GM18861 (cell line): ENCODE data around the gene MEAK7.

Experiments
- ATAC-seq: cut with Tn5 transposase; IDR thresholded peaks from one replicate; pipeline ENCODE4 v1.9.1; 2021; ENCODE audit not compliant: unreplicated experiment

The MEAK7 gene, protein sequence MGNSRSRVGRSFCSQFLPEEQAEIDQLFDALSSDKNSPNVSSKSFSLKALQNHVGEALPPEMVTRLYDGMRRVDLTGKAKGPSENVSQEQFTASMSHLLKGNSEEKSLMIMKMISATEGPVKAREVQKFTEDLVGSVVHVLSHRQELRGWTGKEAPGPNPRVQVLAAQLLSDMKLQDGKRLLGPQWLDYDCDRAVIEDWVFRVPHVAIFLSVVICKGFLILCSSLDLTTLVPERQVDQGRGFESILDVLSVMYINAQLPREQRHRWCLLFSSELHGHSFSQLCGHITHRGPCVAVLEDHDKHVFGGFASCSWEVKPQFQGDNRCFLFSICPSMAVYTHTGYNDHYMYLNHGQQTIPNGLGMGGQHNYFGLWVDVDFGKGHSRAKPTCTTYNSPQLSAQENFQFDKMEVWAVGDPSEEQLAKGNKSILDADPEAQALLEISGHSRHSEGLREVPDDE

GRCh38 chr16:84504420-84505248, at the start of gene MEAK7:
Gene MEAK7 (minus strand): TSS chr16:84504659. CDS start chr16:84498086, 6,573 bp downstream.
- peak; percentile 97 for ATAC-seq

DNA sequence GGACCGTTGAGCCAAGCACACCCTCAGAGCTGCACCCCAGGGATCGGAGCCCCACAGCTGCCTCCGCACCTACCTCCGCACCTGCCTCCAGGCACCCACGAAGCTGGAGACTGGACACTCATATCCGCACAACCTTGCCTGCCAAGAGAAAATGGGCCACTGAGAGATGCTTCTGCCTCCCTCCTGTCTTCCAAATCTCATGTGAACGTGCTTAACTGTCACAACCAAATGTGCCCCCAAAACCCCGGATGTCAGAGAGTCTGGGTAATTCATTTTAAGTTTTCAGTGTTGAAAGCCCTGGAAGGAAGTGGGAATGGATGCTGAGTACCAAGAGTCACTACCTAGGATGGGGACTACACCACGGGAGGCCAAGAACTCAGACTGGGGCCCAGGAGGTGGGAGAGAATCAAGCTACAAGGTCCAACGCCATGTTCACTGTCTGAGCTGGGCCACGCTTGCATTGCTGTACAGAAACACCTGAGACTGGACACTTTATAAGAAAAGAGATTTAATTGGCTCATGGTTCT, 49.5 kb upstream of the MEAK7 start:
- ATAC-seq, result no peak

DNA sequence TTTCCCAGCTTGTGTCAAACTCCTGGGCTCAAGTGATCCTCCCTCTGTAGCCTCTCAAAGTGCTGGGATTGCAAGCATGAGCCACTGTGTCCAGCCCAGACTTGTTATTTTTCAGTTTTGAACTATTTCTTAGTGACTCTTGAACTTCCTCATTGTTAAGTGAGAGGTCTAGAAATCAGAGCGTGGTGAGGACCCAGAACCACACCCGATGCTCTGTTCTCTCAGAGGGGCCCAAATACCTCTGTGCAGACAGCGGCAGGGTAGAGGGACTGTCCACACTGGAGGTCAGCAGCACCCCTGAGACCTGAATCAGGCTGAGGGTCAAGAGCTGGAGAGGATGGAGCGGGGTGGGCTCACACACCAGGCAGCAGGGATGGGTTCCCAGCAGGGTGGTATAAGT, 47.7 kb upstream of the MEAK7 start:
- no peak for ATAC-seq

DNA sequence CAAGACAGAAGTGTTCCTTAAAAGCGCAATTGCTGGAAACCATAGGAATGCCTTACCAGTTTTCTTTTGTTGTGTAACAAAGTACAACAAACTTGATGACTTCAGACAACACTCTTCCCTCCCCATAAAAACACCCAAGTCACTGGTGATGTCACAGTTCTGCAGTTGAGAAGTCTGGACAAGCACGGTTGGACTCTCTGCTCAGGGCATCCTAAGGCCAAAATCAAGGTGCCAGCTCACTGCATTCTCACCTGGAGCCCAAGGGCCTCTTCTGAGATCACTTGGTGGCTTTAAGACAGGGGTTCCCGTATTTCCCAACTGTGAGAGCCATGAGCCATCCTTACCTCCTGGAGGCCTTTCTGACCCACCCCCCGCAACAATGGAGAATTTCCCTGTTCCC, 45.6 kb upstream of the MEAK7 start:
- ATAC-seq, result no peak

DNA sequence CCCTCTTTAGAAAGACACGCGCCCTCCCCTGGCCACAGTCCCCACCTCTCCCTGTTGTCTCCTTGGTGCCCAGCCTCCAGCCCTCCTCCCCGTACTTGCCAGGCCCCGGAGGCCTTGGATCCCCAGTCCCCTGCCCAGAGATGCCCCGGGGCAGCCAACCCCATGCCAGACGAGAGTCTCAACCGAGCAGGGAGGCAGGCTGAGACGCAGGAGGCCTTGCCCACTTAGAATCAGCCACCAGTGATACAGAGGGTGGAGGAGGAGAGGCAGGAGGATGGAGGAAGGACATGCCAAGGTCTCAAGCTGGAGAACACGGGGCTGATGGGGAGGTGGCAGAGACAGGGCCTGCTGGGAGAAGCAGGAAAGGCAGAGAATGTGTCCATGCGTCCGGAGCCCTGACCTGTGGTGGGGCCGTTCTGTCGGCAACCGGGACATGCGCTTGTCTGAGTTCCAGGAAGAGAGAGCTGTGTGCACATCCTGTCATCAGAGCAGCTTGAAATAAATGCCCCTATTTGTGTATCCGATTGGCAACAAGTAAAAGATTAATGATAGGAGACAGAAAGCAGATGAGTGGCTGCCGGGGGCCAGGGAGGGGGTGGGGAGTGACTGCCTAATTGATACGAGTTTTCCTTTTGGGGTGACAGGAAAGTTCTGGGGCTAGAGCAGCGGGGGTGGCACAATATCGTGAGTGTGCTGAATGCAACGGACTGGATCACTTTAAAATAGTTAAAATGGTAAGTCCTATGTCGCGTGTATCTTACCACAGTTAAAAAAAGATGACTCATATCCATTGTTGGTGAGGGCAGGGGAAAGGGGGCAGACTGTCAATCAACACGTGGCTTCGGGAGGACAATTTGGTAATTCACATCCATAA, 44.7 kb upstream of the MEAK7 start:
- ATAC-seq, result no peak

GRCh38 chr16:84548508-84548907, 44.0 kb upstream of the MEAK7 start:
- no peak for ATAC-seq

- no peak for ATAC-seq
Observed at GRCh38 chr16:84547546-84548061, 43.1 kb upstream of the MEAK7 start.

DNA sequence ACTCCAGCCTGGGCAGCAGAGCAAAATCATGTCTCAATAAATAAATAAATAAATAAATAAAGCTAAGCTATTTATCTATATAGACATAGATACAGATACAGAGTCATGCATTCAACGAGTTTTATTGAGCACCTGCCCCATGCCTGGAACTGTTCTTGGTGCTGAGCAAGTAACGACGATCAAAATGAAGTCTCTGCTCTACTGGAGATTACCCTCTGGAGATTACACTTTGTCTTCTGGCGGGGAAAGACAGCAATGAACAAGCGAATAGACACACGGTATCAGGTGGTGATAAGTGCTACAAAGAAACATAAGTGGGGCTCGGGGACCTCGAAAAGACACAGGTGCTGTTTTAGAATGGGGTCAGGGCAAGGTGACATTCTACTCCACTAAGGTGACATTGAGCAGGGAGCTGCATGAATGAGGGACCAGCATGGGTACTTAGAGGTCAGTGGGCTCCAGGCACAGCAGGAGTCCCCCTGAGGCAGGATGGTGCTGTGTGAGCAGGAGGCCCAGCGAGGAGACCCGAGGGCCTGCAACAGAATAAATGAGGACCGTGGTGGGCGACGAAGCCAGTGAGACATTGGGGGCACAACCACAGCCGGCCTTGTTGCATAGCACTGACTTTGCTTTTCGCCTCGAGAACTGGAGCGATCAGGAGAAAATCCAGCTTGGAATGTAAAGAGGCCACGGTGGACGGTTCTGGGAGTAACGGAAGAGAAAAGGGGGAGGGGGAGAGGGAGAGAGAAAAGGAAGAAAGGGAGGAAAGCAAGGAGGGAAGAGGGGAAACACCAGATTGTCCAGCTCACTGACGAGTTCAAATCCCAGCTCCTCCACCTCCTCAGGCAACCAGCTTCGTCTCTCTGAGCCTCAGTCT, 42.4 kb upstream of the MEAK7 start:
- no peak for ATAC-seq

- ATAC-seq, result no peak
Observed at GRCh38 chr16:84545114-84545737, 40.8 kb upstream of the MEAK7 start.

DNA sequence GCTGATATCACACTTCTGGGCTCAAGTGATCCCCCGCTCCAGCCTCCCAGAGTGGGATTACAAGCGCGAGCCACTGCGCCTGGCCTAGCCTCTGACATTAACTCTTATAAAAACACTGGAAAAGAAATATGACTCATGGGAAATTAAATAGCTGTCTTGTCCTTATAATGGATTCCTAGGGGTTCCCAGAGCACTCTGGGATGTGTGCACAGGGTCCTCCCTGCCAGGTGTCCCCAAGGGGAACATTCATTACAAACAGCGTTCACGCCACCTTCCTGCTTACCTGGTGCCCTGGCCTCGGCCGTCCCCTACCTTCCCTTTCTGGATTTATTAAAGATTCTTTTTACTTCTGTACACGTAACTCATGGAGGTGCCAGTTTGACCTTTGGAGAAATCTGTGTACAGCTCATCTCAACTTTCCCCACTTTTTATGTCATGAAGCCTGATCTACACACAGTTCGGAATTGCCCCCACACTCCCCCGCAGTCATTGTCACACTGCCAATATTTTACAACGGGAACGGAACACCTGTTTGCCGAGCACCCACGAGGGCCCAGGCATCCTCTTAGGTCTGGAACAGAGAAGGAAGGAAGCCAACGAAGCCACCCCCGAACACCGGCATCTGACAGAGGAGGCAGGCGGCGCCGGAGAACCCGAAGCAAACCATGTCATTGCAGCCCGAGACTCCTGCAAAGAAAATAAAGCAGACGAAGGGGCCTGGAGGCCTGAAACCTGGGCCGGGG, 39.7 kb upstream of the MEAK7 start:
- ATAC-seq, result no peak

- no peak for ATAC-seq
Observed at GRCh38 chr16:84543253-84543652, 38.8 kb upstream of the MEAK7 start.

DNA sequence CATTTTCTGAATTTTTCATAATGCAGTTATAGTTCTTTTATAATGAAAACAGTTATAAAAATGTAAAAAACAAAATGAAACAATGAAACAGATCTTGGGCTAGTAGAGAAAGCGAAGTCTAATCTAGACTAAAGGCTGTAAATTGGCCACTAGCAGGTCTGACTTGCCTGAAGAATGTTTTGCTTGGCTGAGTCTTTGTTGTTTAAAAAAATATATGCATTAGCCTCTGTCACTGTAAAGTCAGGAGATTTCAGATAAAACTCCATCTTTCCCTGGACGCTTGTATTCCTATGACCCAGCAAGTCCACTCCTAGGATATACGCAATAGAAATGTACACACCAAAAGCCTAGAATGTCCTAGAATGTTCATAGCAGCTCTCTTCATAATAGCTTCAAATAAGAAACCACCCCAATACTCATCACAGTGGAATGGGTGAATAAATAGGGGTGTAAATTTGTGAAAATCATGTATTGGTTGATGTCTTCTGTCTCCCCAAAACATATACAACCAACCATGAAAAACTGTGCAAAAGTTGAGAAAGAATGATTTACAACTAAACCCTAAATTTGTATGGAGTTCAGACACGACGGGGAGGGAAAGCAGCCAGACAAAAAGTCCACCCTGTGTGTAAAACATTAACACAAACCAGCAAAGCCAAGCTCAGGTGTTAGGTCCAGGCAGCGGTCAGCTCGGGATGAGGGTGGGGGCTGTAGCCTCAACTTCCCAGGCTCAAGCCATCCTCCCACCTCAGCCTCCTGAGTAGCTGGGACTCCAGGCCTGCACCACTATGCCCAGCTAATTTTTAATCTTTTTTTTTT, 37.7 kb upstream of the MEAK7 start:
- ATAC-seq, result no peak

DNA sequence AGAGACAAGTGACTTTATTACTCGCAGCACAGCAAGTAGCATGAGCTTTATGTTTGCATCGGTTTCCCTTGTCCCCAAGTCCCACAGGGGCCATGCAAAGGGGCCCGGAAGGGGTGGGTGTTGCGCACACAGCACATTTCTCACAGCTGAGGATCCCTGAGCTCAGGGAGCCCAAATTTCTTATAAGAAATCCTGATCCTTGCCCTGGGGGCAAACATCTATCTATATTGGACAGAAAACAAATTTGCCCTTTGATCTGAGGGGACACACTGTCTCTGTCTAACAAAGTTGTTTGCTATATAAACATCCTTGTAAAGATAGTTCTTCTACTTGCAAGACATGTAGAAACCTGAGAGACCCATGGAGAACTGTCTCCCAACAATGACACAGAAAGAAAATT, 35.7 kb upstream of the MEAK7 start:
- ATAC-seq, result no peak

GRCh38 chr16:84538222-84538840, 33.9 kb upstream of the MEAK7 start:
- ATAC-seq, result no peak

- no peak for ATAC-seq
Observed at GRCh38 chr16:84537491-84538151, 33.2 kb upstream of the MEAK7 start.

DNA sequence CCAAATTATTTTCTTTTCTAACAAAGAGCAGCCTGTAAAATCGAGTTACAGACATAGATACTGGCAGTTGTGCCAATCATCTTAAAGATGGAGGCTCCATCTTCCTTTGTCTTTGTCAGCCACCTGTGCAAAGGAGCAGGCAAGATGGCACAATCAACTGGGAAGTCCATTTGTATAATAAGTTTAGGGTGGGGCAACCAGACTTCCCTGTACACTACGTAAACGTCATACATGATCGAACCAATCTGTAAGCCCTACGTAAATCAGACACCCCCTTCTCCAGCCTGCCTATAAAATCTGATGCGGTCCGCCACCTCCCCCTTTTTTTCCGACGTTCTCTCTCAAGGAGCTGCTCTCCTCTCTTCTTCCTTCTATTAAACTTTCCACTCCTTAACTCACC, 31.4 kb upstream of the MEAK7 start:
- no peak for ATAC-seq

DNA sequence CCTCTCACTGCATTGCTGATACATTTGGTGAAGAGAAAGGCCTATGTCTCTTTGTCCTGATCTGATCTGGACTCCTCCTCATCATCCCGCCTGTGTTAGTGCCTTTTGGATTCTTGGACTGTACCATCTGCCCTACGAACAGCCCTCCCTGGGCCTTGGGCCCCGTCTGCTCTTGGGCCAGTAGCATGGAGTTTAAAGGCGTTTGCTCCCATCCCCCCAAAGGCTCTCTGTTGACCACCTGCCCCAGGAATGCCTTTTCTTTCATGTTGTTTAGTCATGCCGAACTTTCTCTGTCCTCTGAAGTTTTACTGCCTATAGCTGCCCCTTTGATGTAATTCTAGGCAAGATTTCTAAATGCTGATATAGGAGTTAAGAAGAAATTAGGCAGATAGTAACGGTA, 30.9 kb upstream of the MEAK7 start:
- ATAC-seq, result no peak
